ENCODE results near the gene C19orf53.
"Not testable (repeated sequence)": the region's sequence is repeated elsewhere in the genome, so short reads cannot be mapped to it uniquely, and the experiment has no call there.

C19orf53 gene

DNA sequence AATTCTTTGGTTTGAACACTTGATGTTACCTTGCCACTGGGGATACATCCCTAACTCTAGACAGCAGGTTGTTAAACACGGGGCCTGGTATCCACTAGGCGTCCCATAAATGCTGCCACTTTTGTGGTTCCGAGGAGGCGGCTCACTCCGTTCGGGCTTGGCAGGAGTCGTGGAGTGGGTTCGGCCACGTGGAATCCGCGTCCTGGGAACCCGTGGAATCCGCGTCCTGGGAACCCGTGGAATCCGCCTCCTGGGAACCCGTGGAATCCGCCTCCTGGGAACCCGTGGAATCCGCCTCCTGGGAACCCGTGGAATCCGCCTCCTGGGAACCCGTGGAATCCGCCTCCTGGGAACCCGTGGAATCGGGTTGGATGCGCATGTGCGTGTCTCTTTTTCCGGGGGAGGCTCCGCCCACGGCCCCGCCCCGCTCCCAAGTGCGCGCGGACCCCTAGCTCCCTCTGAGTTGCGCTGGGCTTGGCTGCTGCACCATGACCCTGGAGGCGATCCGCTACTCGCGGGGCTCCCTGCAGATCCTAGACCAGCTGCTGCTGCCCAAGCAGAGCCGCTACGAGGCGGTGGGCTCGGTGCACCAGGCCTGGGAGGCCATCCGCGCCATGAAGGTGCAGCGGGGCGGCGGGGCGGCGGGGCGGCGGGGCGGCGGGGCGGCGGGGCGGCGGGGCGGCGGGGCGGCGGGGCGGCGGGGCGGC, 10.0 kb upstream of the C19orf53 start, which contains the start of gene MRI1:
MRI1 (plus strand) TSS at position 422 of the 707 bp plus-strand sequence; CDS start at position 489, 67 bp downstream.
- DNase-seq (ENCODE audit: low read depth, low spot score), result no peak

DNA sequence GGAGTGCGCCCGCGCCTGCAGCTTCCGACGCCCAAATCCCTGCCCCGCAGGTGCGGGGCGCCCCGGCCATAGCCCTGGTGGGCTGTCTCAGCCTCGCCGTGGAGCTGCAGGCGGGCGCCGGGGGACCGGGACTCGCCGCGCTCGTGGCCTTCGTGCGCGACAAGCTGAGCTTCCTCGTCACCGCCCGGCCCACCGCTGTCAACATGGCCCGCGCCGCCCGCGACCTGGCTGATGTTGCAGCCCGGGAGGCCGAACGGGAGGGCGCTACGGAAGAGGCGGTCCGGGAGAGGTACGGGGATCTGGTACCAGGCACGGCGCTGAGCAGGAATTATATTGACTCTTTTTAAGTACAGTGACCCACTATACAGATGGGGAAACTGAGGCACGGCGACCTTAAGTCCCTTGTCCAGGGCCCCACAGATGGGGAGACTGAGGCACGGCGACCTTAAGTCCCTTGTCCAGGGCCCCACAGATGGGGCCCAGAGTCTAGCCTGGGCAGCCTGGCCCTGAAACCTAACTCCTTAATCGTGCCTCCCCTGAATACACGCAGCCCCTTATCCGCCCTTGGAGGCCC, 9.3 kb upstream of the C19orf53 start:
- DNase-seq (ENCODE audit: low read depth, low spot score), result no peak

DNA sequence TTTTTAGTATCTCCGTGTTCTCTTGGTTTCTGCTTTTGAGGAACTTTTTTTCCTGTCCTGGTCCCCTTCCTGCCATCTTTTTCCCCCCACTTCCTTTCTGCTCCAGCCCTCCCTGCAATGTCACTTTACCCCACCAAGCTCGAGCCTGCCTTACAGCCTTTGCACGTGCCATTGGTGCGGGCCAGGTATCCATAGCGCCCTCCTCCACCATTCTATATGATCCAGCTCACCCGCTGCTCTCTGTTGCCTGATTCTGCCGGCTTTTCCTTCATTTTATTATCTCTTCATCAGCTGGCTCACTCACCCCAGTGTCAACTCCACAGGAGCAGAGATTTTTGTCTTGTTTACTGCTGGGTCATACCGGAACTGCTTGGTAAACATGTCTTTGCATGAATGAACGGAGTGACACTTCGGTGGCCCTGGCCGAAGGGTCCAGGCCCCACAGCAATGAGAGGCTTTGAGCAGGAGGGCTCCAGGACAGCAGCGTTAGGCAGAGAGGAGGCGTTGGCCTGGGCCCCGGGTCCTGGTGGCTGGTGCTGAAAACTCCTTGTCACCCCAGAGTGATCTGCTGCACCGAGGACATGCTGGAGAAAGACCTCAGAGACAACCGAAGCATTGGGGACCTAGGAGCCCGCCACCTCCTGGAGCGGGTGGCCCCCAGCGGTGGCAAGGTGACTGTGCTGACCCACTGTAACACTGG, 8.7 kb upstream of the C19orf53 start:
- no peak for DNase-seq (ENCODE audit: low read depth, low spot score)

DNA sequence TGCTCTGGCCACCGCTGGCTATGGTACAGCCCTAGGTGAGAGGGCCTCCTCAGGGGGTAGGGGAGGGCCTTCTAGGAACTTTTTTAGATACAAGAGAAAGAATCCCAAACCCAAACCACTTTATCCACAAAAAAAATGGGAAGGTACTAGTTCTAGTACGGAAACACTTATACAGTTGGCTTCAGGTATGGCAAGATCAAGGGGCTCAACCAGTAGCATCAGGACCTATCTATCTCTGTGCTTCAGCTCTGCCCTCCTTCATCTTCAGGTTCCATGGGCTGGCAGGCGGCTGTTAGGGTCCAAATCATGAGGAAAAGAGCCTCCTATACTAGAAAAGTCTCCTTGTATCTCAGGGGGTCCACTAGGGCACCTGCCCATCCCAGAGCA, 8.2 kb upstream of the C19orf53 start:
- no peak for DNase-seq (ENCODE audit: low read depth, low spot score)

DNA sequence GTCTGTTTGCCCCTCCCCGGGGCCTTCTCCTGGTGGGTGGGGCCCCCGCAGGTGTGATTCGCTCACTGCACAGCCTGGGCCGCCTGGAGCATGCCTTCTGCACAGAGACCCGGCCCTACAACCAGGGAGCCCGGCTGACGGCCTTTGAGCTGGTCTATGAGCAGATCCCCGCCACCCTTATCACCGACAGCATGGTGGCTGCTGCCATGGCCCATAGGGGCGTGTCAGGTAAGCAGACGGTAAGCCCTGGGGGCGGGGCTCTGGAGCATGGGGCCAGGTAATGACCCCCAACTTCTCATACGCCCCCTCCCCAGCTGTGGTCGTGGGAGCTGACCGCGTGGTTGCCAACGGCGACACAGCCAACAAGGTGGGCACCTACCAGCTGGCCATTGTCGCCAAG, 5.7 kb upstream of the C19orf53 start:
- no peak for DNase-seq (ENCODE audit: low read depth, low spot score)

DNA sequence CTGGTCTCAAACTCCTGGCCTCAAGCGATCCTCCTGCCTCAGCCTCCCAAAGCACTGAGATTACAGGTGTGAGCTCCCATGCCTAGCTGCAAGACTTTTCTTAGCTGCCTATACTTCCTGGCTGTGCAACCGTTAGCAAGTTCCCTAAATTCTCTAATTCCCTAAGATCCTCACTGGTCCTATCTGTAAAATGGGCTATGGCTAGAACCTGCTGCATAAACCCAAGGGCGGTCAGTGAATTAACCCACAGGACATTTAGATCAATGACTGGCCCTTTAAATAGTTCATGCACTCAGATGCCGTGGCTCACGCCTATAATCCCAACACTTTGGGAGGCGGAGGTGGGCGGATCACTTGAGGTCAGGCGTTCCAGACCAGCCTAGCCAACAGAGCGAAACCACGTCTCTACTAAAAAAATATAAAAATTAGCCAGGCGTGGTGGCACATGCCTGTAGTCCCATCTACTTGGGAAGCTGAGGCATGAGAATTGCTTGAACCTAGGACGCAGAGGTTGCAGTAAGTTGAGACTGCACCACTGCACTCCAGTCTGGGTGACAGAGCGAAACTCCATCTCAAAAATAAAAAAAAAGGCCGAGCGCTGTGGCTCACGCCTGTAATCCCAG, 4.1 kb upstream of the C19orf53 start:
- DNase-seq (ENCODE audit: low read depth, low spot score), result no peak

DNA sequence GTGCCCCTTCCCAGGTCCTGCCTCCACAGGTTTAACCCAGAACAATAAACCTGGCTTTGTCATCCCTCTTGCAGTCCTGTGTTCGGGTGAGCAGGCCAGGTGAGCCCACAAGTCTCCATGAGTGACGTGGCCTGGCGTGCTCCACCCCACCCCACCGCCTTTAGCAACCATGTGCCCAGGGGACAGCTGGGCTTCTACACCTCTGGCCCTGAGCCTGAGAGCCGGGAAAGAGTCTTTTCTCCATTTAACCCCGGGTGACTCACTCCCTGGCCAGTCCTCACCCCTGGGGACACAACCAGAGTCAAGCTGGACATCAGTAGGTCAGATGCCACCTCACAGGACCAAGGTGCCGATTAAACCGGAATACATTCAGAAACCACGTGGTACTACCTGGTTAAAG, 4.1 kb downstream of the C19orf53 start:
- DNase-seq (ENCODE audit: low read depth, low spot score), result no peak

DNA sequence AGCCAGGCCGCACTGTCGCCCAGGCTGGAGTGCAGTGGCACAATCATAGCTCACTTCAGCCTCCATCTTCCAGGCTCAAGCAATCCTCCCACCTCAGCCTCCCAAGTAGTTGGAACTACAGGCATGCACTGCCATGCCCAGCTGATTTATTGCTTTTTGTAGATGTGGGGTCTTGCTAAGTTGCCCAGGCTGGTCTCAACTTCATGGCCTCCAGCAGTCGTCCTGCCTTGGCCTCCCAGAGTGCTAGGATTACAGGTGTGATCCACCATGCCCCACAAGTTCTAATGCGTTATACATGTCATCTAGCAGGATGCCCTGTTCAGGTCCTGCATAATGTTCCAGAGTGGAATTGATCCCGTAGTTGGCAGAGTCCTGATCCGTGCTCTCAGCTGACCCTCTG, 4.6 kb downstream of the C19orf53 start:
- DNase-seq (ENCODE audit: low read depth, low spot score), result no peak

DNA sequence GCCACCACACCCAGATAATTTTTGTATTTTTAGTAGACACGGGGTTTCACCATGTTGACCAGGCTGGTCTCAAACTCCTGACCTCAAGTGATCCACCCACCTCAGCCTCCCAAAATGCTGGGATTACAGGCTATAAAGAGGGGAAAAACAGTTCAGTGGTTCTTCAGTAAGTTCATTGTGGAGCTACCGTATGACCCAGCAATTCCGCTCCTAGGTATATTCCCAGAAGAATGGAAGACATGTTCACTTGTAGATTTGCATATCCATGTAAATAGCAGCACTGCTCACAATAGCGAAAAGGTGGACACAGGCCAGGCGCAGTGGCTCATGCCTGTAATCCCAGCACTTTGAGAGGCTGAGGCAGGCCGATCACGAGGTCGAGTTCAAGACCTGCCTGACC, 5.5 kb downstream of the C19orf53 start:
- not testable (repeated sequence) for DNase-seq (ENCODE audit: low read depth, low spot score)

DNA sequence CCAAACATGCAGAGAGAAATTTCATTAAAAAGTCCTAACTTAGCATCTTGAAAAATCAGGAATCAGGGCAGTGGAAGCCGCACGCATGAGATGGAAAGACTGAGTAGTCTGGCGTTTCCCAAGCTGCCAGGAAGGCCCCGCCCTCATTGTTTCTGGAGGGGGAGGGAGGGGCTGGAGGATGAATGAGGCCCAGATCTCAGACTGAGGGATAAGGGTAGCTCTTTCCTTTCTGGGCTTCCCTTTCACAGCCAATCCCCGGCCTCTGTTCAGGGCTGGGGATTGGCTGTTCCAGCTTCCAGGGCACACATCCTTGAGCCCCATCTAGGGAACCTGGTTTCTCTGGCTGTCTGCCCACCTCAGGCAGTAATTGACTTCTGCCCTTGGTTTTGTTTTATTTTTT, 7.3 kb downstream of the C19orf53 start:
- no peak for DNase-seq (ENCODE audit: low read depth, low spot score)

DNA sequence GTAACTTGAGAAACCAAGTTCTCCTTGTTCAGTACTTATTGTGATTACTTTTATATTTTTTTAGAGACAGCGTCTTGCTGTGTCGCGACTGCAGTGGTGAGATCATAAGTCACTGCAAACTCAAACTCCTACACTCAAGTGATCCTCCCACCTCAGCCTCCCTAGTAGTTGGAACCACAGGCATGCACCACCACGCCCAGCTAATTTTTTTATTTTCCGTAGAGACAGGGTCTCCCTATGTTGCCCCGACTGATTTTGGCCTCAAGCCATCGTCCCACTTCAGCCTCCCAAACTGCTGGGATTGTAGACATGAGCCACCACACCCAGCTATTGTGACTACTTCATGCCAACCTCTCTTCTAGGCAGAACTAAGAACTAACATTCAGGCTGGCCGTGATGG, 8.3 kb downstream of the C19orf53 start:
- no peak for DNase-seq (ENCODE audit: low read depth, low spot score)

DNA sequence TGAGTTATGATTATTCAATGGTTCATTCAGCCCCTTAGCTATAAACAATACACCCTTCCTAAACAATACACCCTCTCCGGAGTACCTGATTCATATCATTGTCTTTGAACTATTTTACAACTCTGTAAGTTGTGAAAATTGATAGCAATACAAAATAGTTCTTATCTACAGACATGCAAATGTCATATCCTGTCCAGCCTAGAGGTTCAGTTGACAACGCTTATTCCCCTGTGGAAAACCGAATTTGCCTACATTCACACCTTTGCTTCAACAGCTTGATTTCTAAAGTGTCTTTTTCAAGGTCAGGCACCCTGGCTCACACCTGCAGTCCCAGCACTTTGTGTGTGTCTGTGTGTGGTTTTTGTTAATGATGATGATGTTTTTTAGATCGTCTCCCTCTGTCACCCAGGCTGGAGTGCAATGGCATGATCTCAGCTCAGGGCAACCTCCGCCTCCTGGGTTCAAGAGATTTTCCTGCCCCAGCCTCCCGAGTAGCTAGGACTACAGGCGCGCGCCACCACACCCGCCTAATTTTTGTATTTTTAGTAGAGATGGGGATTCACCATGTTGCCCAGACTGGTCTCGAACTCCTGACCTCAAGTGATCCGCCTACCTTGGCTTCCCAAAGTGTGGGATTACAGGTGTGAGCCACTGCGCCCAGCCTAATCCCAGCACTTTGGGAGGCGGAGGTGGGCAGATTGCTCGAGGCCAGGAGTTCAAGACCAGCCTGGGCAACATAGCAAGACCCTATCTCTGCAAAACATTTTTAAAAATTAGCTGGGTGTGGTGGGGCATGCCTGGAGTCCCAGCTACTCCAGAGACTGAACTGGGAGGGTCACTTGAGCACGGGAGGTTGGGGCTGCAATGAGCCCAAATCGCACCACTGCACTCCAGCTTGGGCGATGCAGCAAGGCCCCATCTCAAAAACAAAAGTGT, 9.6 kb downstream of the C19orf53 start:
- DNase-seq (ENCODE audit: low read depth, low spot score), result no peak

DNA sequence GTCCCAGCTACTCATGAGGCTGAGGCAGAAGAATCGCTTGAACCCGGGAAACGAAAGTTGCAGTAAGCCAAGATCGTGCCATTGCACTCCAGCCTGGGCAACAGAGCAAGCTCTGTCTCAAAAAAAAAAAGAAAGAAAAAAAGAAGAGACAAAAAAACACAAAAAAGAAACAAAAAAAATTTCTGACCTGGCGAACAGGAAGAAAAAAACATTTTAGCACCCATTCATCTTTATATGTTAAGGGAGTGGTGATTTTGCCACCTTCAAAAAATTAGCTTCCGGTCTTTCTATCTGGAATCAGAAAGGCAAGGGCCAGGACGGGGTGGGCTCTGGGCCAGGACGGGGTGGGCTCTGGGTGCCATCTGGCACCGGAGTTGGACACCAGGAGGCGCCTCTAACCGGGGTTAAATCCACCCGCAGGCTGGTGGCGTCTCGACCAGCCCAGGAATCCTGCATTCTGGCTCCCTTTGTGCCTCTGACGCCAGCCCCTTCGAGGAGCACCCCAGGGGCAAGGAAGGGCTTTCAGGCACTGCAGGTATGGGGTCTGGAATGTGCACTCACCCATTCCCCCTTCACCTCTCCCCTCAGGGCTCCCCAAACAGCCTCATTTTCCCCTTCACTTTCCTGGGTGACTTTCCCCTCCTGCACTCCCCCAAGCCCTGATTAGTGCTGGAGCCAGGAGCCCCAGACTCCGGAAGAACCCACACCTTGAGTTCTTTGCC, 10.6 kb downstream of the C19orf53 start:
- DNase-seq (ENCODE audit: low read depth, low spot score), result no peak

DNA sequence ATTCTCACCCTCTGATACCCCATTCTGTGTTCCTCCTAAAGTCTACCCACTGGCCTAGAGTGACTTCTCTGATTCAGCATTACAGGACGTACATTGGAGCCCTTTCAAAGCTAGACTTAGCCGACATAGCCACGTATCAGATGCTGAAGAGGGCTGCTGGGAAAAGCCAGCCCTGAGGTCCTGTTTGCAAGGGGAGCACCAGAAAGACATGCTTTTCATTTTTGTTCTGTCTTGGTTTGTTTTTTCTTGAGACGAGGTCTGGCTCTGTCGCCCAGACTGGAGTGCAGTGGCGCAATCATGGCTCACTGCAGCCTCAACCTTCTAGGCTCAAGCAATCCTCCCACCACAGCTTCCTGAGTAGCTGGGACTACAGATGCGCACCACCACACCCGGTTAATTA, 14.7 kb downstream of the C19orf53 start:
- DNase-seq (ENCODE audit: low read depth, low spot score), result no peak

DNA sequence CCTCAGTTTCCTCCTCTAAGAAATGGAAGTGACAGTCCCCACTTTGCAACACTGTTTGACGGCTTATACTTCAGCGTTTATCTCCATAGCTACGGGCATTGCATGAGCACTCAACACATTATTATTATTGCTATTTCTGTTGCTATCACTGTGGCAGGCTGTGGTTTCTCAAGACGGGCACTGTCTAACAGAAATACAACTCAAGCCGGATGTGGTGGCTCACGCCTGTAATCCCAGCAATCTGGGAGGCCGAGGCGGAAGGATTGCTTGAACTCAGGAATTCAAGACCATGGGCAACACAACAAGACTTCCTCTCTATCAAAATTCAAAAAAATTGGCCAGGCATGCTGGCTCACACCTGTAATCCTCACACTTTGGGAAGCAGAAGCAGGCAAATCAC, 16.1 kb downstream of the C19orf53 start:
- DNase-seq (ENCODE audit: low read depth, low spot score), result no peak

DNA sequence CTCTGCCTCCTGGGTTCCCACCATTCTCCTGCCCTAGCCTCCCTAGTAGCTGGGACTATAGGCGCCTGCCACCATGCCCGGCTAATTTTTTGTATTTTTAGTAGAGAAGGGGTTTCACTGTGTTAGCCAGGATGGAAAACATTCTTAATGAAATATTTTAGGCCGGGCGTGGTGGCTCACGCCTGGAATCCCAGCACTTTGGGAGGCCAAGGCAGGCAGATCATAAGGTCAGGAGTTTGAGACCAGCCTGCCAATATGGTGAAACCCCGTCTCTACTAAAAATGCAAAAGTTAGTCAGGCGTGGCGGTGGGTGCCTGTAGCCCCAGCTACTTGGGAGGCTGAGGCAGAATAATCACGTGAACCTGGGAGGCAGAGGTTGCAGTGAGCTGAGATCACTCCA, 19.1 kb downstream of the C19orf53 start:
- DNase-seq (ENCODE audit: low read depth, low spot score), result not testable (repeated sequence)

DNA sequence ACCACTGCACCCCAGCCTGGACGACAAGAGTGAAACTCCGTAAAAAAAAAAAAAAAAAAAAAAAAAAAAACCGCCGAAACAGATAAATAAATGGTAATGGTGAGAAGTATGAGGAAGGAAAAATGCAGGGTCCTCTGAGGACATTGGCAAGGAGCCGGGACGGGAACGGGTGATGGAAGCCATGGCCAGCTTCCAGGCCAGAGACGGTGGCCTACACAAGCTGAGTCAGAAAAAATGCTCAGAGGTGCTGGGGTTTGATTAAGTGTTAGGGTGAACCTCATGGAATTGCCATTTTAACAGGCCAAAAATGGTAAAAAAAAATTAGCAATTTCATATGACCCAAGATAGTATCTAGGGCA, 20.1 kb downstream of the C19orf53 start:
- no peak for DNase-seq (ENCODE audit: low read depth, low spot score)

DNA sequence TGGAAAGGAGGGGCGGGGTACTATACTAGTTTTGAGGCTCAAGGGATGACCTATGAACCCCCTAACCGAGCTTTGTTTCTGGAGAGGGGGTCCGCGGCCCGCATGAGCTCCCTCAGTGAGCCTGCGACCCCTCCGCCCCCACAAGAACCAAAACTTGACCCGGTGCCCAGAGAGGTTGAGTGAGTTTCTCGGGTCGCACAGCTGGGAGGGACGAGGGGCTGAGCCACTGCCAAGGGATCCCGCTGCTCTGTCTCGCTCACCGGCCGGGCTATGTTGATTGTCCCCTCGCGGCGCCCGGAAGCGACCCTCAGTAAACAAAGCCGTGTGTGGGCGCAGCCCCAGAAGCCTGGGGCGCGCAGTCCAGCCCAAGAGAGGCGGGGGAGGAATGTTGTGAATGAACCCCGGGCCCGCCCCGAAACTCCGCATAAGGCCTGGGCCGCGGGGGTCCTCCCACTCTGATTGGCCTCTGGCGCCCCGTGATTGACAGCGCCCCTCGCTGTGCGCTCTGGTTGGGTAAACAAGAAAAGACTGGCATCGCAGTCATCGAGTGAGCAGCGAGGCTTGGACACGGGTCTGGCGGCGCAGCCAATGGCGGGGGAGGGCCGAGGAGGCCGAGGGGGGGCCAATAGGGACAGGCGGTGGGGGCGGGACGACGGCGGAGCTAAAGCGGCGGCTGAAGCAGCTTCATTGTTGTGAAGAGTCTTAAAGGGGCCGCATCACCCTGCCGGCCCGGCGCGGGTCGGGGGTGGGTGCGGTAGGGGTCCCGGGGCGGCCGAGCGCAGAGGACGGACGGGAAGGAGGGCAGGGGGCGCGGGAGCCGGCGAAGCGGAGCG, 20.7 kb downstream of the C19orf53 start, which contains the start of gene ZSWIM4:
ZSWIM4 (plus strand) TSS at position 687 of the 833 bp plus-strand sequence. CDS start 206 bp downstream, outside the sequence.
- DNase-seq (ENCODE audit: low read depth, low spot score), result peak; percentile 98

DNA sequence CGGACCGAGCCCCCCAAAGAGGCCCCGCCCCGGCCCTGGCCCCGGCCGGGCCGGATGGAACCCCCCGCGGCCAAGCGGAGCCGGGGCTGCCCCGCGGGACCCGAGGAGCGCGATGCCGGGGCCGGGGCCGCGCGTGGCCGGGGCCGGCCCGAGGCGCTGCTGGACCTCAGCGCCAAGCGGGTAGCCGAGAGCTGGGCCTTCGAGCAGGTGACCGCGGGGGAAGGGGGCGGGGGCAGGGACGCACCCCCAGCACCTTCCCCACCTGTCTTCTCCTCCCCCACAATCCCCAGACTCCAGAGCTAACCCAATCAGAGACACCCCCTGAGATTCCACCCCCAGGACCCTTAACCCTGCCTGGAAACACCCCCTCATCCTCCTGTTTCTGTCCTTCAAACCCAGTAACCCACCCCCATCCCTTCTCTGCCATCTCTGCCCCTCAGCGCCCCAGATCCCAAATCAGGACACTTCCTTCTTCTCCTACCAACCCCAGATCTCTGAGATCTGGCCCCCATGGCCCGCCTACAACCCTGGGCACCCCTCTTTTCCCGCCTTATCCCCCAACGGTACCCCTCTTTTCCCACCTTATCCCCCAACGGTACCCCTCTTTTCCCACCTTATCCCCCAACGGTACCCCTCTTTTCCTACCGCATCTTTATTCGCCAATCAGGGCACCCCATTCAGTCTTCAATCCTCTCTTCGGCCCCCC, 21.5 kb downstream of the C19orf53 start:
- no peak for DNase-seq (ENCODE audit: low read depth, low spot score)
